ENCODE results near the gene SF1. TPM values are rescaled to one million over a fixed set of nuclear protein-coding genes. Genes with fewer than 3 reads are reported as not detected.

SF1 gene
- total and polyA plus RNA-seq, 2 donors (not counting 3 experiments of a cell fraction or from before 2014, with no cell fraction given), result 95.0 to 342 TPM

DNA sequence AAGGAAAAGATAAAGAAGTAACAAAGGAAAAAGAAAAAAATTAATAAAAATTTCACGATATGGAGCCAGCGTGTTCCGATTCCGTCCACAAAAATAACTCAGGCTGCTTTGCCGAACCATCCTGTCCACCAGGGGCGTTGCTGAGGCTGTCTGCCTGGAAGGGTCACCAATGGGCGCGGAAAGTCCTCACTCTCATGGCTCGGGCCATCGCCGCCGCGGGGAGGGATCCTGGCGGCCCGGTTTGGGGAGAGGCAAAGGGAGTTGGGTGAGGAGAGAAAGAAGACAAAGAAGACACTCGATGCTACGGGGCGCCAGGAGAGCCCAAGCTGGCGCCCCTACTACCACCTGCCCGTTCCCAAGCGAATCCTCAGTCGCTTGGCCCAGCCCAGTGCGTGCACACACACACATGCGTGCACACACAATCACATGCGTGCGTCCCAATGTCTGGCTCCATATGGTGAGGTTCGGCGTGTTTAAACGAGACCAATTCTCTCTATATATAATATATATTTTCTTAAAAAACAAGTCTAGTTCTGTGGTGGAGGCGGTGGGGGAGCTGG is 13.0 kb downstream of the SF1 start:
- no peak overlapping the region for H3K9ac ChIP-seq (replicated peaks; ENCODE audit: extremely low read depth, insufficient read depth, low read length)
- no peaks in the 10 kb centered on the region for H3K9me1 ChIP-seq (replicated peaks; ENCODE audit: control insufficient read depth, extremely low read depth, insufficient read depth, low read length)
- no peak overlapping the region for H3K4me3 ChIP-seq (replicated peaks in 1 of 3; ENCODE audit: insufficient read depth in 1 of 3, low read depth in 1 of 3, low read length in 3 of 3)
- H4K20me1 ChIP-seq (replicated peaks; ENCODE audit: control insufficient read depth, extremely low read depth, insufficient read depth, low read length), result peaks cover 3% of the 10 kb centered on the region
- no peak overlapping the region for H3K4me2 ChIP-seq (ENCODE audit: insufficient read depth, low read length)
- H3K4me1 ChIP-seq (ENCODE audit: control insufficient read depth, extremely low read depth, insufficient read depth, low read length), result peaks cover 20% of the 10 kb centered on the region
- TF ChIP-seq, protein P1, sequence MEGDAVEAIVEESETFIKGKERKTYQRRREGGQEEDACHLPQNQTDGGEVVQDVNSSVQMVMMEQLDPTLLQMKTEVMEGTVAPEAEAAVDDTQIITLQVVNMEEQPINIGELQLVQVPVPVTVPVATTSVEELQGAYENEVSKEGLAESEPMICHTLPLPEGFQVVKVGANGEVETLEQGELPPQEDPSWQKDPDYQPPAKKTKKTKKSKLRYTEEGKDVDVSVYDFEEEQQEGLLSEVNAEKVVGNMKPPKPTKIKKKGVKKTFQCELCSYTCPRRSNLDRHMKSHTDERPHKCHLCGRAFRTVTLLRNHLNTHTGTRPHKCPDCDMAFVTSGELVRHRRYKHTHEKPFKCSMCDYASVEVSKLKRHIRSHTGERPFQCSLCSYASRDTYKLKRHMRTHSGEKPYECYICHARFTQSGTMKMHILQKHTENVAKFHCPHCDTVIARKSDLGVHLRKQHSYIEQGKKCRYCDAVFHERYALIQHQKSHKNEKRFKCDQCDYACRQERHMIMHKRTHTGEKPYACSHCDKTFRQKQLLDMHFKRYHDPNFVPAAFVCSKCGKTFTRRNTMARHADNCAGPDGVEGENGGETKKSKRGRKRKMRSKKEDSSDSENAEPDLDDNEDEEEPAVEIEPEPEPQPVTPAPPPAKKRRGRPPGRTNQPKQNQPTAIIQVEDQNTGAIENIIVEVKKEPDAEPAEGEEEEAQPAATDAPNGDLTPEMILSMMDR (IDR thresholded peaks at IDR 0.05; ENCODE audit: extremely low read depth in 1 of 2, insufficient read depth in 1 of 2, low read depth in 1 of 2, low read length in 2 of 2), result peak in 1 of 2 donors; percentile 11
- TF ChIP-seq POLR2AphosphoS5 (IDR thresholded peaks at IDR 0.05; ENCODE audit: insufficient read depth, low read depth, low read length) (peak; percentile 24), EZH2 (IDR thresholded peaks at IDR 0.05; ENCODE audit: borderline replicate concordance, low read depth, low read length, severe bottlenecking) (no peak)
- intact Hi-C loops (cut with micrococcal nuclease) (no loop called here), dilution Hi-C loops (cut with MboI; ENCODE audit: extremely low pct_ligation_motif_present, low sequenced_read_pairs) (no loop called here)
- H3K9me3 ChIP-seq (replicated peaks; ENCODE audit: control insufficient read depth, insufficient read depth, low read length), result no peaks in the 10 kb centered on the region
- ChIA-PET POLR2A (interaction anchor here (0.8 kb wide), 1 partner anchor 13 kb away, joined by 3 read pairs; the partner anchor contains the start of gene SF1), CTCF (interaction anchor here (1.6 to 2.6 kb wide), 2 partner anchors 7 to 12 kb away, joined by 6 to 12 read pairs; no protein-coding TSS in a partner anchor)
- no peak overlapping the region for H2AFZ ChIP-seq (ENCODE audit: low read depth, low read length)
- H3K27ac ChIP-seq (ENCODE audit: insufficient read depth, low read depth, low read length), result no peak overlapping the region
- BruUV-seq (replicated peaks), result no TSS peak
- H3K79me2 ChIP-seq (ENCODE audit: control insufficient read depth, insufficient read depth, low read length), result peaks cover 37% of the 10 kb centered on the region
- DNase-seq (ENCODE audit: low read depth, low spot score), result no peak
- H3K27me3 ChIP-seq (ENCODE audit: control insufficient read depth in 2 of 2, insufficient read depth in 2 of 2, low read length in 2 of 2), result no peaks in the 10 kb centered on the region
- no peak for FAIRE-seq
- H3K36me3 ChIP-seq (ENCODE audit: control insufficient read depth in 2 of 2, extremely low read depth in 1 of 2, insufficient read depth in 2 of 2, low read length in 2 of 2), result peaks cover 56 to 67% of the 10 kb centered on the region in 2 experiments

DNA sequence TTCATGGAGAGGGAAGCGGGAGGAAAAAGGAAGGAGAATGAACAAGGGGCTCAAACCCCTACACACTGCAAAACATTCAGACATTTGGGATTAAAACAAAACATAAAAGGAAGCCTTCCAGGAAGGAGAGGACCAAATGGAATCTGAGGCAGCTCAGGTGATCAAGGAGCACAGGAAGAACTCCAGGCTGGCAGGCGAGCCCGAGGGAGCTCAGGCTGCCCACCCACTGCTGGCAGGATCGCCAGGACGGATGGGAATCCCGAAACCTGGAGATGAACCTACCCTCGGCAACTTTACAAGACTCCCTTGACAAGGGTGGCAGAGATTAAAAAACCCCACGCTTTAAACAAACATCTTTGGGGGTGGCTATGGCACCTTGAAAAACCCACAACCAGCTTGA is 13.6 kb downstream of the SF1 start:
- TF ChIP-seq JUN (IDR thresholded peaks at IDR 0.05; ENCODE audit: borderline replicate concordance, insufficient read depth, insufficient read length, low read depth), result no peak
- TF ChIP-seq MYC (IDR thresholded peaks at IDR 0.05; ENCODE audit: low read depth, low read length), result no peak
- H3K4me3 ChIP-seq (replicated peaks in 1 of 3; ENCODE audit: insufficient read depth in 1 of 3, low read depth in 1 of 3, low read length in 3 of 3), result no peak overlapping the region
- no peaks in the 10 kb centered on the region for H3K27me3 ChIP-seq (ENCODE audit: control insufficient read depth in 2 of 2, insufficient read depth in 2 of 2, low read length in 2 of 2)
- ChIA-PET POLR2A (interaction anchor here (0.8 kb wide), 1 partner anchor 14 kb away, joined by 3 read pairs; the partner anchor contains the start of gene SF1), CTCF (interaction anchor here (1.6 to 2.6 kb wide), 2 partner anchors 8 to 13 kb away, joined by 6 to 12 read pairs; no protein-coding TSS in a partner anchor)
- dilution Hi-C loops (cut with MboI; ENCODE audit: extremely low pct_ligation_motif_present, low sequenced_read_pairs) (no loop called here), intact Hi-C loops (cut with micrococcal nuclease) (no loop called here)
- peaks cover 31% of the 10 kb centered on the region for H3K79me2 ChIP-seq (ENCODE audit: control insufficient read depth, insufficient read depth, low read length)
- no peaks in the 10 kb centered on the region for H3K9me3 ChIP-seq (replicated peaks; ENCODE audit: control insufficient read depth, insufficient read depth, low read length)
- no peak overlapping the region for H2AFZ ChIP-seq (ENCODE audit: low read depth, low read length)
- BruUV-seq (replicated peaks), result TSS peak; percentile 49
- no peak for FAIRE-seq
- peaks cover 3% of the 10 kb centered on the region for H4K20me1 ChIP-seq (replicated peaks; ENCODE audit: control insufficient read depth, extremely low read depth, insufficient read depth, low read length)
- no peak for DNase-seq (ENCODE audit: low read depth, low spot score)
- H3K4me2 ChIP-seq (ENCODE audit: insufficient read depth, low read length), result no peak overlapping the region
- no peaks in the 10 kb centered on the region for H3K9me1 ChIP-seq (replicated peaks; ENCODE audit: control insufficient read depth, extremely low read depth, insufficient read depth, low read length)
- H3K4me1 ChIP-seq (ENCODE audit: control insufficient read depth, extremely low read depth, insufficient read depth, low read length), result peaks cover 20% of the 10 kb centered on the region
- no peak overlapping the region for H3K9ac ChIP-seq (replicated peaks; ENCODE audit: extremely low read depth, insufficient read depth, low read length)
- no peak overlapping the region for H3K27ac ChIP-seq (ENCODE audit: insufficient read depth, low read depth, low read length)
- peaks cover 49 to 61% of the 10 kb centered on the region in 2 experiments for H3K36me3 ChIP-seq (ENCODE audit: control insufficient read depth in 2 of 2, extremely low read depth in 1 of 2, insufficient read depth in 2 of 2, low read length in 2 of 2)

Measured in endothelial cell of umbilical vein (primary cell).